H1 (cell line): ENCODE data around the gene SLIT3. TPM values are rescaled to one million over a fixed set of nuclear protein-coding genes. Genes with fewer than 3 reads are reported as not detected.

Experiments used
- CTCF ChIA-PET: fragments of 300-600 bp; sonication (Branson Sonifier 250); formaldehyde crosslinking; loops from one replicate; lab custom pipeline; 2021; ENCODE audit not compliant: partially characterized antibody; lab: Charles Lee
- POLR2A ChIA-PET: fragments of 300-600 bp; sonication (Branson Sonifier 250); formaldehyde crosslinking; loops from one replicate; lab custom pipeline; 2021; ENCODE audit warnings: inconsistent platforms; ENCODE audit not compliant: partially characterized antibody; lab: Charles Lee
- DNase-seq, 2 experiments: peaks; one replicate each; pipeline versions ENCODE4 v3.0.0 to v3.0.0-alpha.2; 2010 to 2022; ENCODE audit warnings: low spot score in 2 of 2, low read depth in 1 of 2, mixed read lengths in 1 of 2
- FAIRE-seq: peaks from 2 replicates; lab custom pipeline; 2011; peaks lifted over from hg19 to GRCh38; lab: Jason Lieb, UNC
- H2AFZ ChIP-seq: 2 replicates; pipeline ENCODE4 v1.8.1; 2012; ENCODE audit warnings: low read length, inconsistent platforms
- H2AK5ac ChIP-seq: 2 replicates; pipeline ENCODE4 v1.6.1; 2013; ENCODE audit warnings: low read depth, low read length
- H2BK120ac ChIP-seq: replicated peaks from 2 replicates; pipeline ENCODE3; 2013; ENCODE audit warnings: low read depth, low read length, inconsistent platforms
- H2BK12ac ChIP-seq: 2 replicates; pipeline ENCODE4 v1.6.1; 2013; ENCODE audit warnings: low read depth, low read length
- H2BK15ac ChIP-seq: 2 replicates; pipeline ENCODE4 v1.6.1; 2013; ENCODE audit warnings: low read length
- H2BK20ac ChIP-seq: 2 replicates; pipeline ENCODE4 v1.6.1; 2013; ENCODE audit warnings: low read length
- H2BK5ac ChIP-seq: 2 replicates; pipeline ENCODE4 v1.6.1; 2013; ENCODE audit warnings: low read depth, low read length
- H3K14ac ChIP-seq: 2 replicates; pipeline ENCODE4 v1.6.1; 2013; ENCODE audit warnings: inconsistent platforms; ENCODE audit not compliant: insufficient read length
- H3K18ac ChIP-seq: 2 replicates; pipeline ENCODE4 v1.6.1; 2013; ENCODE audit warnings: low read length; ENCODE audit errors: extremely low read depth
- H3K23ac ChIP-seq: 2 replicates; pipeline ENCODE4 v1.6.1; 2013; ENCODE audit warnings: inconsistent platforms; ENCODE audit not compliant: insufficient read length
- H3K23me2 ChIP-seq: 2 replicates; pipeline ENCODE4 v1.6.1; 2013; ENCODE audit warnings: low read depth, low read length
- H3K27ac ChIP-seq: 2 replicates; pipeline ENCODE4 v1.6.1; 2011; ENCODE audit warnings: low read depth, low read length, inconsistent platforms
- H3K27me3 ChIP-seq, 4 experiments: replicated peaks in 1 of 4; 1 replicate in 1 of 4; 2 replicates in 3 of 4; pipeline versions ENCODE4 v1.6.1 to v1.8.1; 2011 to 2013; ENCODE audit warnings: low read length in 3 of 4, mild to moderate bottlenecking in 3 of 4, inconsistent platforms in 2 of 4, mixed read lengths in 2 of 4, moderate library complexity in 1 of 4; ENCODE audit not compliant: control insufficient read depth in 3 of 4, insufficient read depth in 3 of 4; ENCODE audit errors: extremely low read depth in 1 of 4
- H3K36me3 ChIP-seq, 4 experiments: 2 replicates each; pipeline versions ENCODE4 v1.6.1 to v1.8.1; 2011 to 2013; ENCODE audit warnings: mild to moderate bottlenecking in 4 of 4, low read length in 3 of 4, moderate library complexity in 2 of 4, control low read depth in 1 of 4, inconsistent platforms in 1 of 4; ENCODE audit not compliant: insufficient read depth in 4 of 4, control insufficient read depth in 2 of 4
- H3K4ac ChIP-seq: replicated peaks from 2 replicates; pipeline ENCODE3; 2013; ENCODE audit warnings: low read length, low read depth, mixed read lengths, inconsistent platforms; ENCODE audit not compliant: insufficient read length
- H3K4me1 ChIP-seq, 4 experiments: replicated peaks in 1 of 4; 1 replicate in 1 of 4; 2 replicates in 3 of 4; pipeline versions ENCODE4 v1.6.1 to v1.8.1; 2011 to 2013; ENCODE audit warnings: low read length in 3 of 4, inconsistent platforms in 2 of 4, mixed read lengths in 1 of 4; ENCODE audit not compliant: insufficient read depth in 4 of 4, control insufficient read depth in 3 of 4
- H3K4me2 ChIP-seq, 2 experiments: 2 replicates each; pipeline versions ENCODE4 v1.6.1 to v1.8.1; 2011 to 2013; ENCODE audit warnings: low read depth in 2 of 2, low read length in 2 of 2, control low read depth in 1 of 2, inconsistent platforms in 1 of 2, mild to moderate bottlenecking in 1 of 2; ENCODE audit not compliant: insufficient read depth in 1 of 2
- H3K4me3 ChIP-seq, 4 experiments: fragments of 200-600, 300-600 bp in 1 of 4; sonication (generic), shearing (Covaris generic), sonication (Bioruptor Twin) in 1 of 4; 2 replicates each; pipeline versions ENCODE4 v1.5.1 to v1.8.1; 2011 to 2016; ENCODE audit warnings: low read length in 4 of 4, low read depth in 3 of 4, control low read depth in 2 of 4, inconsistent platforms in 2 of 4, mild to moderate bottlenecking in 2 of 4, mixed read lengths in 1 of 4, moderate library complexity in 1 of 4; ENCODE audit not compliant: insufficient read depth in 2 of 4; ENCODE audit errors: extremely low read depth in 1 of 4
- H3K56ac ChIP-seq: replicated peaks from 2 replicates; pipeline ENCODE3; 2013; ENCODE audit warnings: low read depth, mild to moderate bottlenecking, mixed read lengths, low read length, inconsistent platforms; ENCODE audit not compliant: insufficient read length
- H3K79me1 ChIP-seq: 2 replicates; pipeline ENCODE4 v1.6.1; 2013; ENCODE audit warnings: low read depth, low read length, control low read depth
- H3K79me2 ChIP-seq, 2 experiments: 2 replicates each; pipeline versions ENCODE4 v1.6.1 to v1.8.1; 2012 to 2013; ENCODE audit warnings: low read length in 2 of 2, mild to moderate bottlenecking in 2 of 2, inconsistent platforms in 1 of 2; ENCODE audit not compliant: insufficient read depth in 2 of 2, control insufficient read depth in 1 of 2
- H3K9ac ChIP-seq, 4 experiments: replicated peaks in 1 of 4; 1 replicate in 1 of 4; 2 replicates in 3 of 4; pipeline versions ENCODE4 v1.6.1 to v1.8.1; 2011 to 2013; ENCODE audit warnings: low read depth in 3 of 4, low read length in 3 of 4, control low read depth in 2 of 4, mild to moderate bottlenecking in 2 of 4, moderate library complexity in 2 of 4, inconsistent platforms in 1 of 4; ENCODE audit errors: extremely low read depth in 1 of 4
- H3K9me3 ChIP-seq, 2 experiments: 2 replicates each; pipeline versions ENCODE4 v1.6.1 to v1.8.1; 2012 to 2013; ENCODE audit warnings: mild to moderate bottlenecking in 2 of 2, moderate library complexity in 2 of 2, control low read depth in 1 of 2, inconsistent platforms in 1 of 2, low read depth in 1 of 2, low read length in 1 of 2, mixed read lengths in 1 of 2; ENCODE audit not compliant: insufficient read depth in 2 of 2
- H4K20me1 ChIP-seq, 2 experiments: replicated peaks in 1 of 2; 2 replicates each; pipeline versions ENCODE3 to v1.8.1; 2011 to 2013; ENCODE audit warnings: inconsistent platforms in 2 of 2, low read length in 2 of 2, mild to moderate bottlenecking in 1 of 2; ENCODE audit not compliant: insufficient read depth in 2 of 2, control insufficient read depth in 1 of 2
- H4K5ac ChIP-seq: 2 replicates; pipeline ENCODE4 v1.6.1; 2013; ENCODE audit warnings: low read length, low read depth, mixed read lengths, inconsistent platforms; ENCODE audit not compliant: insufficient read length
- H4K8ac ChIP-seq: 2 replicates; pipeline ENCODE4 v1.8.0; 2013; ENCODE audit warnings: mild to moderate bottlenecking, moderate library complexity, low read length, inconsistent platforms; ENCODE audit not compliant: insufficient read depth; ENCODE audit errors: extremely low read depth
- H4K91ac ChIP-seq: replicated peaks from 2 replicates; pipeline ENCODE3; 2013; ENCODE audit warnings: low read length, mixed read lengths, inconsistent platforms; ENCODE audit not compliant: insufficient read length
- ASH2L ChIP-seq: fragments of 200-600, 300-600 bp; sonication (generic); IDR thresholded peaks from one replicate; pipeline ENCODE4 v1.7.1; 2017; ENCODE audit warnings: low read length
- CTBP2 ChIP-seq: IDR thresholded peaks from 2 replicates; pipeline ENCODE4 v1.7.0; 2011; ENCODE audit warnings: borderline replicate concordance, mild to moderate bottlenecking, moderate library complexity, mixed read lengths, low read length; ENCODE audit not compliant: insufficient read depth, insufficient read length
- HDAC2 ChIP-seq, 2 experiments: fragments of 300-600 bp in 1 of 2; sonication (generic) in 1 of 2; IDR thresholded peaks; 2 replicates each; pipeline ENCODE4 v1.6.1; 2011 to 2012; ENCODE audit warnings: low read depth in 2 of 2, low read length in 2 of 2, mild to moderate bottlenecking in 2 of 2, moderate library complexity in 2 of 2, borderline replicate concordance in 1 of 2, inconsistent platforms in 1 of 2
- KDM5A ChIP-seq: fragments of 200-600 bp; IDR thresholded peaks from 2 replicates; pipeline ENCODE4 v1.7.1; 2012; ENCODE audit warnings: mild to moderate bottlenecking, low read length, inconsistent platforms, mixed read lengths
- NANOG ChIP-seq: IDR thresholded peaks from 2 replicates; pipeline ENCODE4 v1.6.1; 2011; ENCODE audit warnings: low read length, low read depth, mild to moderate bottlenecking, inconsistent platforms; ENCODE audit not compliant: insufficient read depth, poor library complexity, severe bottlenecking
- POLR2A ChIP-seq, 2 experiments: IDR thresholded peaks; 1 replicate in 1 of 2; 2 replicates in 1 of 2; pipeline ENCODE4 v1.6.1; 2011; ENCODE audit warnings: low read depth in 2 of 2, low read length in 2 of 2, mild to moderate bottlenecking in 2 of 2; ENCODE audit errors: control extremely low read depth in 1 of 2
- POLR2AphosphoS5 ChIP-seq: IDR thresholded peaks from 2 replicates; pipeline ENCODE4 v1.6.1; 2011; ENCODE audit warnings: low read depth, low read length
- RFX5 ChIP-seq: IDR thresholded peaks from 2 replicates; pipeline ENCODE4 v1.6.1; 2011; ENCODE audit warnings: low read depth, low read length, improper control_type of control experiment, borderline replicate concordance
- RXRA ChIP-seq: IDR thresholded peaks from 2 replicates; pipeline ENCODE4 v1.6.1; 2011; ENCODE audit warnings: low read depth, mild to moderate bottlenecking, low read length, moderate library complexity; ENCODE audit not compliant: insufficient read depth
- SAP30 ChIP-seq: fragments of 300-600 bp; sonication (generic); IDR thresholded peaks from 2 replicates; pipeline ENCODE4 v1.7.1; 2012; ENCODE audit warnings: low read length, moderate library complexity, mild to moderate bottlenecking, inconsistent platforms; ENCODE audit not compliant: insufficient read depth, insufficient replicate concordance
- SIN3A ChIP-seq, 2 experiments: IDR thresholded peaks in 1 of 2; conservative IDR thresholded peaks in 1 of 2; 2 replicates each; pipeline ENCODE4 v1.6.1; 2011 to 2012; ENCODE audit warnings: low read length in 2 of 2, improper control_type of control experiment in 1 of 2, low read depth in 1 of 2, mild to moderate bottlenecking in 1 of 2
- SIRT6 ChIP-seq: IDR thresholded peaks from one replicate; pipeline ENCODE4 v1.7.1; 2012; ENCODE audit warnings: low read length, inconsistent platforms
- SIX5 ChIP-seq: IDR thresholded peaks from 2 replicates; pipeline ENCODE4 v1.6.1; 2011; ENCODE audit warnings: mild to moderate bottlenecking, low read depth, low read length
- WGBS, 2 experiments: shearing (Covaris generic) in 1 of 2; methylation state at CpG; one replicate each; pipeline versions ENCODE4 v1.1.6 to v1.1.7; 2013 to 2015; ENCODE audit warnings: low lambda C conversion rate in 2 of 2, mixed read lengths in 2 of 2, inconsistent platforms in 1 of 2, low coverage in 1 of 2, missing lambda C conversion rate in 1 of 2; ENCODE audit not compliant: insufficient replicate concordance in 2 of 2, insufficient coverage in 1 of 2, insufficient read length in 1 of 2; ENCODE audit errors: extremely low coverage in 1 of 2, missing lambda C conversion rate in 1 of 2; 5-methylcytosine and 5-hydroxymethylcytosine counted together
- polyA plus RNA-seq, 7 experiments: library from polyadenylated mRNA; depleted of rRNA in 3 of 7; stranded (reverse) in 5 of 7; unstranded in 2 of 7; fragments of >200 nt in 5 of 7; fragments of 200-250 nt in 2 of 7; gene quantifications; 1 replicate in 5 of 7; 2 replicates in 1 of 7; 4 replicates in 1 of 7; pipeline versions ENCODE4 v1.2.1 to v1.2.3, GENCODE V29; 2011 to 2013; ENCODE audit warnings: missing spikeins in 2 of 7, mixed read lengths in 2 of 7
- total RNA-seq: library from RNA; stranded (reverse); fragmentation: NEBNext Ultra II Directional; extraction: Animal tissue kit (Norgen Biotek cat#: 25700); gene quantifications from 2 replicates; pipeline ENCODE4 v1.2.1, GENCODE V29; 2021
- TF ChIP-seq, protein P1 (sequence below): IDR thresholded peaks from 2 replicates; pipeline ENCODE4 v1.6.1; 2012; ENCODE audit warnings: inconsistent platforms

Gene SLIT3
- total and polyA plus RNA-seq, 2 of the 8 experiments (the other 6 are each of a cell fraction or from before 2014, with no cell fraction given), result 1.1 to 1.2 TPM

DNA sequence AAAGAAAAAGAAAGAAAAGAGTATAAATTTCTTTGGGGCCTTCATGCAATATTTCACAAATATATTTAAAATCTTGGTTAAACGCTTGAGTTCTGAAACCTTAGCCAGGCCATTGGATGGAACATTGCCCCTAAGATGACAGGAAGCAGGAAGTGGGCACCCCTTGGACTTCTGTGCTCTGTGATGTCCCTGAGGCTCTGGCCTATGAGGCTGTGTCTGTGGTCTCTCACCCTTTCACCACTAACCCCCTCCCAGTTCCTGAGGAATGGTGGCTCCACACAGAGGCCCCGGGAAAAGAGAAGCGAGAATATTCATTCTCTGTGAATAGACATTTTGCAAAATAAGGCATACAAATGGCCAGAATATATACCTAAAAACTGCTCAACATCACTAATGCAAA is 401.3 kb downstream of the SLIT3 start:
- H2BK120ac ChIP-seq, result no peak overlapping the region
- H4K91ac ChIP-seq, result no peak overlapping the region
- no peaks in the 10 kb centered on the region; the same call in 1 of the 2 replicates for H3K79me1 ChIP-seq
- TF ChIP-seq RXRA (no peak), SAP30 (no peak), CTBP2 (no peak), SIRT6 (no peak), KDM5A (no peak), HDAC2 (IDR thresholded peaks at IDR 0.05; ENCODE audit: borderline replicate concordance in 1 of 2, low read depth in 2 of 2, low read length in 2 of 2) (no peak), SIN3A (conservative IDR thresholded peaks at IDR 0.05 in 1 of 2, IDR thresholded peaks at IDR 0.05 in 1 of 2; ENCODE audit: low read depth in 1 of 2, low read length in 2 of 2) (no peak), SIX5 (no peak), POLR2AphosphoS5 (no peak), POLR2A (IDR thresholded peaks at IDR 0.05; ENCODE audit: control extremely low read depth in 1 of 2, low read depth in 2 of 2, low read length in 2 of 2) (no peak), ASH2L (no peak), RFX5 (no peak), NANOG (no peak)
- TF ChIP-seq, protein P1, sequence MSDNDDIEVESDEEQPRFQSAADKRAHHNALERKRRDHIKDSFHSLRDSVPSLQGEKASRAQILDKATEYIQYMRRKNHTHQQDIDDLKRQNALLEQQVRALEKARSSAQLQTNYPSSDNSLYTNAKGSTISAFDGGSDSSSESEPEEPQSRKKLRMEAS, result no peak

More for the DNA sequence above, 401.3 kb downstream of the SLIT3 start:
- no peak overlapping the region for H3K56ac ChIP-seq
- H3K79me2 ChIP-seq, result no peaks in the 10 kb centered on the region
- H3K4ac ChIP-seq, result no peak overlapping the region
- H3K9ac ChIP-seq, result no peak overlapping the region
- H3K36me3 ChIP-seq, result no peaks in the 10 kb centered on the region
- no peak overlapping the region for H2AFZ ChIP-seq
- peaks cover 0 to 2% (median under 1%) of the 10 kb centered on the region in 4 experiments; a peak in 3 of 7 replicates for H3K4me1 ChIP-seq
- no peak overlapping the region for H2AK5ac ChIP-seq
- no peak overlapping the region for H3K23ac ChIP-seq
- H3K4me3 ChIP-seq, result no peak overlapping the region
- H2BK20ac ChIP-seq, result no peak overlapping the region
- H3K27me3 ChIP-seq, result no peaks in the 10 kb centered on the region
- no peak overlapping the region for H4K8ac ChIP-seq
- DNase-seq (no peak), FAIRE-seq (no peak)
- H4K5ac ChIP-seq, result no peak overlapping the region
- ChIA-PET POLR2A (no interaction called here), CTCF (interaction anchor here (1.7 kb wide), 1 partner anchor 14 kb away, joined by 4 read pairs; no protein-coding TSS in a partner anchor)
- H3K18ac ChIP-seq, result no peak overlapping the region
- H2BK15ac ChIP-seq, result no peak overlapping the region
- no peak overlapping the region for H3K27ac ChIP-seq
- H4K20me1 ChIP-seq, result no peaks in the 10 kb centered on the region
- H3K4me2 ChIP-seq, result no peak overlapping the region
- no peak overlapping the region for H3K14ac ChIP-seq
- WGBS, 2 experiments, result 94% methylated on average over 3 of the region's 3 CpGs; no CpG with 5 or more reads in 1 of the 2 experiments
- H3K23me2 ChIP-seq, result 0 out of 2 replicates have a peak, but pooled peaks cover 2% of the 10 kb centered on the region
- H2BK12ac ChIP-seq, result no peak overlapping the region
- no peak overlapping the region for H2BK5ac ChIP-seq
- H3K9me3 ChIP-seq, result no peaks in the 10 kb centered on the region
